ENCODE measurements around the gene RNASE11. TPM values are rescaled to one million over a fixed set of nuclear protein-coding genes. Genes with fewer than 3 reads are reported as not detected.
A peak's percentile ranks its signal among the peaks of the same experiment; 100 is the strongest.

Gene RNASE11
- total and polyA plus RNA-seq, 9 of the 15 experiments (the other 6 are each of a cell fraction or from before 2014, with no cell fraction given) = 0.16 to 0.29 (median 0.22) TPM; not detected in 6

- TF ChIP-seq MED1 (CRISPR knock-in tag; IDR thresholded peaks at IDR 0.05; ENCODE audit: borderline replicate concordance) = no peak
Measured at GRCh38 chr14:20557212-20557542, 30.6 kb downstream of the RNASE11 start (continued).

- DNase-seq (ENCODE audit: extremely low read depth in 1 of 4, low spot score in 3 of 4) (peak in 2 of 4 experiments; percentile 25 to 56), ATAC-seq (peak; percentile 61), FAIRE-seq (peak; percentile 40)
- H3K36me3 ChIP-seq (ENCODE audit: control insufficient read depth, insufficient read depth, low read length) = no peaks in the 10 kb centered on the region
- no peak overlapping the region for H3K9ac ChIP-seq (ENCODE audit: insufficient read depth in 1 of 2, low read depth in 2 of 2, low read length in 2 of 2)
- peaks cover 0 to 18% of the 10 kb centered on the region in 2 experiments; a peak in 3 of 5 replicates for H3K4me1 ChIP-seq (replicated peaks in 1 of 2; ENCODE audit: control insufficient read depth in 2 of 2, insufficient read depth in 2 of 2, low read length in 2 of 2)
- H3K4me3 ChIP-seq = no peak overlapping the region
- WGBS (ENCODE audit: insufficient coverage, low coverage, missing lambda C conversion rate) = 26% methylated on average over 11 of the region's 11 CpGs
- in situ Hi-C loops (cut with MboI) = no loop called here
- no peaks in the 10 kb centered on the region for H3K79me2 ChIP-seq (ENCODE audit: control insufficient read depth, insufficient read depth, low read length)
- H4K20me1 ChIP-seq (replicated peaks; ENCODE audit: control insufficient read depth, insufficient read depth, low read length) = no peaks in the 10 kb centered on the region
- no peaks in the 10 kb centered on the region for H3K9me3 ChIP-seq (replicated peaks; ENCODE audit: control insufficient read depth, insufficient read depth, low read depth, low read length)
- no peak overlapping the region for H3K27ac ChIP-seq (ENCODE audit: extremely low read depth, low read depth, low read length)
- H2AFZ ChIP-seq (ENCODE audit: low read depth, low read length) = peak overlapping the region; percentile 56; the same call in 1 of the 2 replicates
- no peaks in the 10 kb centered on the region for H3K27me3 ChIP-seq (ENCODE audit: control insufficient read depth in 2 of 2, insufficient read depth in 2 of 2, low read length in 2 of 2)
- ChIA-PET CTCF (ENCODE audit: low intra/inter-chr PET ratio) (no interaction called here), POLR2A (interaction anchor here (0.6 to 0.9 kb wide), 4 partner anchors 10 to 267 kb away, joined by 3 read pairs; no protein-coding TSS in a partner anchor)
- intact Hi-C loops (cut with micrococcal nuclease) = no loop called here
- H3K9me1 ChIP-seq (ENCODE audit: control insufficient read depth, insufficient read depth, low read length) = no peaks in the 10 kb centered on the region
- 0 out of 2 replicates have a peak overlapping the region, but pooled peaks have one; percentile 7 for H3K4me2 ChIP-seq (ENCODE audit: insufficient read depth, low read length)
- BruUV-seq (replicated peaks) = no TSS peak
- no peak for TF ChIP-seq MXD1 (CRISPR knock-in tag; IDR thresholded peaks at IDR 0.05; ENCODE audit: borderline replicate concordance, poor library complexity, severe bottlenecking)
- peak; percentile 75 for TF ChIP-seq CBFA2T2 (conservative IDR thresholded peaks at IDR 0.05)
- TF ChIP-seq KDM1A (IDR thresholded peaks at IDR 0.05) = peak; percentile 36 to 37; a peak in 1 of 4 replicates
- TF ChIP-seq ELK1 (CRISPR knock-in tag; IDR thresholded peaks at IDR 0.05) = no peak
- peak; percentile 48 for TF ChIP-seq TCF3 (CRISPR knock-in tag; IDR thresholded peaks at IDR 0.05)
- no peak for TF ChIP-seq NFATC3 (IDR thresholded peaks at IDR 0.05)
- TF ChIP-seq CBFA2T3 (IDR thresholded peaks at IDR 0.05) = peak; percentile 82
- TF ChIP-seq PBX2 (CRISPR knock-in tag; IDR thresholded peaks at IDR 0.05; ENCODE audit: low read depth) = no peak
- TF ChIP-seq PBX2 (tag; conservative IDR thresholded peaks at IDR 0.05; ENCODE audit: low read depth) = 0 out of 2 replicates have a peak, but pooled peaks have one; percentile 31
- TF ChIP-seq VEZF1 (CRISPR knock-in tag; IDR thresholded peaks at IDR 0.05) = peak; percentile 18; the same call in 1 of the 2 replicates
- TF ChIP-seq POLR2G (IDR thresholded peaks at IDR 0.05; ENCODE audit: low read depth, low read length) = no peak
- peak; percentile 58; the same call in 1 of the 2 replicates for TF ChIP-seq KLF16 (IDR thresholded peaks at IDR 0.05)
- peak; percentile 43; the same call in 1 of the 2 replicates for TF ChIP-seq EP300 (IDR thresholded peaks at IDR 0.05; ENCODE audit: low read length)
- TF ChIP-seq DPF2 (IDR thresholded peaks at IDR 0.05) = peak; percentile 43; the same call in 1 of the 2 replicates
Measured at GRCh38 chr14:20556500-20557211, 31.1 kb downstream of the RNASE11 start.

Measured in K562 (cell line).